HL-60 (cell line): ENCODE results near the gene PARPBP.

Source experiments
- DNase-seq, 2 experiments: peaks; one replicate each; pipeline ENCODE4 v3.0.0-alpha.2; 2010 to 2020; ENCODE audit warnings: low read depth in 1 of 2, low spot score in 1 of 2
- H3K27ac ChIP-seq: fragments of 250-450 bp; sonication (Bioruptor Pico); replicated peaks from 2 replicates; pipeline ENCODE4 v1.5.1; 2020; ENCODE audit warnings: mild to moderate bottlenecking, moderate library complexity
- H3K27me3 ChIP-seq: fragments of 250-450 bp; sonication (Bioruptor Pico); 2 replicates; pipeline ENCODE4 v1.5.1; 2021; ENCODE audit warnings: mild to moderate bottlenecking, moderate library complexity; ENCODE audit not compliant: insufficient read depth, poor library complexity, severe bottlenecking
- H3K4me3 ChIP-seq: replicated peaks from 2 replicates; pipeline ENCODE4 v1.5.1; 2011; ENCODE audit warnings: mild to moderate bottlenecking, control low read depth, low read length; ENCODE audit not compliant: insufficient read depth
- CTCF ChIP-seq: IDR thresholded peaks from one replicate; pipeline ENCODE4 v1.5.1; 2011; ENCODE audit warnings: low read length, control low read depth, inconsistent platforms; ENCODE audit not compliant: insufficient read depth
- GABPA ChIP-seq: IDR thresholded peaks from 2 replicates; pipeline ENCODE4 v1.6.1; 2012; ENCODE audit warnings: low read depth
- POLR2AphosphoS5 ChIP-seq: IDR thresholded peaks from 2 replicates; pipeline ENCODE4 v1.6.1; 2012; ENCODE audit warnings: low read depth
- REST ChIP-seq: IDR thresholded peaks from 2 replicates; pipeline ENCODE4 v1.6.1; 2012; ENCODE audit warnings: low read depth; ENCODE audit not compliant: insufficient replicate concordance
- SPI1 ChIP-seq: IDR thresholded peaks from 2 replicates; pipeline ENCODE4 v1.6.1; 2012; ENCODE audit warnings: low read depth, mild to moderate bottlenecking, borderline replicate concordance

PARPBP gene

GRCh38 chr12:102215992-102216691, 96.2 kb downstream of the PARPBP start:
- Histone ChIP-seq H3K27ac (no peak overlapping the region), H3K4me3 (no peak overlapping the region), H3K27me3 (no peaks in the 10 kb centered on the region)
- TF ChIP-seq POLR2AphosphoS5 (no peak), GABPA (no peak), SPI1 (no peak)
- DNase-seq = no peak

GRCh38 chr12:102220736-102221135, 100.8 kb downstream of the PARPBP start:
- no peak overlapping the region for H3K4me3 ChIP-seq
- TF ChIP-seq REST (no peak), POLR2AphosphoS5 (no peak), CTCF (no peak), SPI1 (no peak), GABPA (no peak)
- H3K27ac ChIP-seq = no peak overlapping the region
- no peaks in the 10 kb centered on the region for H3K27me3 ChIP-seq
- DNase-seq = no peak

GRCh38 chr12:102227954-102228353, 108.0 kb downstream of the PARPBP start:
- DNase-seq = no peak
- no peak overlapping the region for H3K4me3 ChIP-seq
- TF ChIP-seq POLR2AphosphoS5 (no peak), CTCF (no peak), GABPA (no peak), REST (no peak), SPI1 (no peak)
- H3K27ac ChIP-seq = no peak overlapping the region
- H3K27me3 ChIP-seq = no peaks in the 10 kb centered on the region

- Histone ChIP-seq H3K4me3 (no peak overlapping the region), H3K27ac (no peak overlapping the region), H3K27me3 (no peaks in the 10 kb centered on the region)
- no peak for TF ChIP-seq SPI1
- no peak for TF ChIP-seq GABPA
- no peak for TF ChIP-seq CTCF
- TF ChIP-seq POLR2AphosphoS5 = no peak
- no peak for TF ChIP-seq REST
- DNase-seq = no peak
Measured at GRCh38 chr12:102232036-102232435, 112.1 kb downstream of the PARPBP start.
